ENCODE data around the gene KRT12.

Gene KRT12

GRCh38 chr17:40843242-40843641, 23.8 kb downstream of the KRT12 start:
- WGBS, 2 experiments (ENCODE audit: insufficient coverage in 2 of 2): 54 to 57% methylated on average over 3 of the region's 3 CpGs
- H3K9me3 ChIP-seq (ENCODE audit: control insufficient read depth, low read length): no peaks in the 10 kb centered on the region
- H3K36me3 ChIP-seq (ENCODE audit: control insufficient read depth, insufficient read depth, low read length): no peaks in the 10 kb centered on the region
- H3K4me3 ChIP-seq (ENCODE audit: extremely low read depth, insufficient read depth, low read length, poor library complexity, severe bottlenecking): no peak overlapping the region
- H3K27ac ChIP-seq (ENCODE audit: low read depth, low read length, severe bottlenecking): no peak overlapping the region
- H3K4me1 ChIP-seq (ENCODE audit: control insufficient read depth, insufficient read depth, low read length, poor library complexity, severe bottlenecking): no peaks in the 10 kb centered on the region

GRCh38 chr17:40841246-40841645, 25.8 kb downstream of the KRT12 start:
- 83% methylated on average over 1 of the region's 3 CpGs; no CpG with 5 or more reads in 1 of the 2 experiments for WGBS, 2 experiments (ENCODE audit: insufficient coverage in 2 of 2)
- H3K9me3 ChIP-seq (ENCODE audit: control insufficient read depth, low read length): no peaks in the 10 kb centered on the region
- H3K4me3 ChIP-seq (ENCODE audit: extremely low read depth, insufficient read depth, low read length, poor library complexity, severe bottlenecking): no peak overlapping the region
- no peak overlapping the region for H3K27ac ChIP-seq (ENCODE audit: low read depth, low read length, severe bottlenecking)
- no peaks in the 10 kb centered on the region for H3K36me3 ChIP-seq (ENCODE audit: control insufficient read depth, insufficient read depth, low read length)
- no peaks in the 10 kb centered on the region for H3K4me1 ChIP-seq (ENCODE audit: control insufficient read depth, insufficient read depth, low read length, poor library complexity, severe bottlenecking)

- Histone ChIP-seq H3K4me3 (ENCODE audit: extremely low read depth, insufficient read depth, low read length, poor library complexity, severe bottlenecking) (no peak overlapping the region), H3K9me3 (ENCODE audit: control insufficient read depth, low read length) (no peaks in the 10 kb centered on the region), H3K4me1 (ENCODE audit: control insufficient read depth, insufficient read depth, low read length, poor library complexity, severe bottlenecking) (no peaks in the 10 kb centered on the region), H3K36me3 (ENCODE audit: control insufficient read depth, insufficient read depth, low read length) (peaks cover 7% of the 10 kb centered on the region), H3K27ac (ENCODE audit: low read depth, low read length, severe bottlenecking) (no peak overlapping the region)
- 79 to 98% methylated on average over 2 to 3 of the region's 3 CpGs for WGBS, 2 experiments (ENCODE audit: insufficient coverage in 2 of 2)
These were observed 27.8 kb downstream of the KRT12 start for GRCh38 chr17:40839194-40839593.

- H3K36me3 ChIP-seq (ENCODE audit: control insufficient read depth, insufficient read depth, low read length): peaks cover 7% of the 10 kb centered on the region
- 70% methylated on average over 2 of the region's 4 CpGs; no CpG with 5 or more reads in 1 of the 2 experiments for WGBS, 2 experiments (ENCODE audit: insufficient coverage in 2 of 2)
- no peaks in the 10 kb centered on the region for H3K4me1 ChIP-seq (ENCODE audit: control insufficient read depth, insufficient read depth, low read length, poor library complexity, severe bottlenecking)
- H3K27ac ChIP-seq (ENCODE audit: low read depth, low read length, severe bottlenecking): no peak overlapping the region
- no peak overlapping the region for H3K4me3 ChIP-seq (ENCODE audit: extremely low read depth, insufficient read depth, low read length, poor library complexity, severe bottlenecking)
- H3K9me3 ChIP-seq (ENCODE audit: control insufficient read depth, low read length): no peaks in the 10 kb centered on the region
These were observed 31.0 kb downstream of the KRT12 start for GRCh38 chr17:40836020-40836419.

- H3K36me3 ChIP-seq (ENCODE audit: control insufficient read depth, insufficient read depth, low read length): peaks cover 7% of the 10 kb centered on the region
- H3K27ac ChIP-seq (ENCODE audit: low read depth, low read length, severe bottlenecking): no peak overlapping the region
- no peaks in the 10 kb centered on the region for H3K9me3 ChIP-seq (ENCODE audit: control insufficient read depth, low read length)
- H3K4me1 ChIP-seq (ENCODE audit: control insufficient read depth, insufficient read depth, low read length, poor library complexity, severe bottlenecking): no peaks in the 10 kb centered on the region
- H3K4me3 ChIP-seq (ENCODE audit: extremely low read depth, insufficient read depth, low read length, poor library complexity, severe bottlenecking): no peak overlapping the region
These were observed 33.1 kb downstream of the KRT12 start for GRCh38 chr17:40833882-40834281.

GRCh38 chr17:40832840-40833239, 34.2 kb downstream of the KRT12 start:
- Histone ChIP-seq H3K4me1 (ENCODE audit: control insufficient read depth, insufficient read depth, low read length, poor library complexity, severe bottlenecking) (no peaks in the 10 kb centered on the region), H3K4me3 (ENCODE audit: extremely low read depth, insufficient read depth, low read length, poor library complexity, severe bottlenecking) (no peak overlapping the region), H3K27ac (ENCODE audit: low read depth, low read length, severe bottlenecking) (no peak overlapping the region), H3K9me3 (ENCODE audit: control insufficient read depth, low read length) (no peaks in the 10 kb centered on the region), H3K36me3 (ENCODE audit: control insufficient read depth, insufficient read depth, low read length) (peaks cover 7% of the 10 kb centered on the region)
- WGBS, 2 experiments (ENCODE audit: insufficient coverage in 2 of 2): no CpG with 5 or more reads among the region's 3 CpGs

- no peak overlapping the region for H3K4me3 ChIP-seq (ENCODE audit: extremely low read depth, insufficient read depth, low read length, poor library complexity, severe bottlenecking)
- H3K4me1 ChIP-seq (ENCODE audit: control insufficient read depth, insufficient read depth, low read length, poor library complexity, severe bottlenecking): no peaks in the 10 kb centered on the region
- H3K27ac ChIP-seq (ENCODE audit: low read depth, low read length, severe bottlenecking): no peak overlapping the region
- peaks cover 7% of the 10 kb centered on the region for H3K36me3 ChIP-seq (ENCODE audit: control insufficient read depth, insufficient read depth, low read length)
- 83% methylated on average over 1 of the region's 2 CpGs; no CpG with 5 or more reads in 1 of the 2 experiments for WGBS, 2 experiments (ENCODE audit: insufficient coverage in 2 of 2)
- no peaks in the 10 kb centered on the region for H3K9me3 ChIP-seq (ENCODE audit: control insufficient read depth, low read length)
These were observed 36.8 kb downstream of the KRT12 start for GRCh38 chr17:40830085-40830776.

- Histone ChIP-seq H3K4me3 (ENCODE audit: extremely low read depth, insufficient read depth, low read length, poor library complexity, severe bottlenecking) (no peak overlapping the region), H3K9me3 (ENCODE audit: control insufficient read depth, low read length) (no peaks in the 10 kb centered on the region), H3K4me1 (ENCODE audit: control insufficient read depth, insufficient read depth, low read length, poor library complexity, severe bottlenecking) (no peaks in the 10 kb centered on the region), H3K27ac (ENCODE audit: low read depth, low read length, severe bottlenecking) (no peak overlapping the region), H3K36me3 (ENCODE audit: control insufficient read depth, insufficient read depth, low read length) (no peaks in the 10 kb centered on the region)
- WGBS, 2 experiments (ENCODE audit: insufficient coverage in 2 of 2): 80% methylated on average over 1 of the region's 4 CpGs; no CpG with 5 or more reads in 1 of the 2 experiments
These were observed 38.5 kb downstream of the KRT12 start for GRCh38 chr17:40828454-40829044.

- H3K36me3 ChIP-seq (ENCODE audit: control insufficient read depth, insufficient read depth, low read length): no peaks in the 10 kb centered on the region
- H3K27ac ChIP-seq (ENCODE audit: low read depth, low read length, severe bottlenecking): no peak overlapping the region
- H3K4me3 ChIP-seq (ENCODE audit: extremely low read depth, insufficient read depth, low read length, poor library complexity, severe bottlenecking): no peak overlapping the region
- WGBS, 2 experiments (ENCODE audit: insufficient coverage in 2 of 2): 88 to 100% methylated on average over 2 of the region's 7 CpGs
- no peaks in the 10 kb centered on the region for H3K4me1 ChIP-seq (ENCODE audit: control insufficient read depth, insufficient read depth, low read length, poor library complexity, severe bottlenecking)
- no peaks in the 10 kb centered on the region for H3K9me3 ChIP-seq (ENCODE audit: control insufficient read depth, low read length)
These were observed 39.1 kb downstream of the KRT12 start for GRCh38 chr17:40827746-40828453.

- 100% methylated on average over 1 of the region's 2 CpGs for WGBS, 2 experiments (ENCODE audit: insufficient coverage in 2 of 2)
- Histone ChIP-seq H3K4me3 (ENCODE audit: extremely low read depth, insufficient read depth, low read length, poor library complexity, severe bottlenecking) (no peak overlapping the region), H3K36me3 (ENCODE audit: control insufficient read depth, insufficient read depth, low read length) (no peaks in the 10 kb centered on the region), H3K9me3 (ENCODE audit: control insufficient read depth, low read length) (no peaks in the 10 kb centered on the region), H3K27ac (ENCODE audit: low read depth, low read length, severe bottlenecking) (no peak overlapping the region), H3K4me1 (ENCODE audit: control insufficient read depth, insufficient read depth, low read length, poor library complexity, severe bottlenecking) (no peaks in the 10 kb centered on the region)
These were observed 41.4 kb downstream of the KRT12 start for GRCh38 chr17:40825599-40825998.
